Measurements from ENCODE around the gene LZTS2.

Gene LZTS2

DNA sequence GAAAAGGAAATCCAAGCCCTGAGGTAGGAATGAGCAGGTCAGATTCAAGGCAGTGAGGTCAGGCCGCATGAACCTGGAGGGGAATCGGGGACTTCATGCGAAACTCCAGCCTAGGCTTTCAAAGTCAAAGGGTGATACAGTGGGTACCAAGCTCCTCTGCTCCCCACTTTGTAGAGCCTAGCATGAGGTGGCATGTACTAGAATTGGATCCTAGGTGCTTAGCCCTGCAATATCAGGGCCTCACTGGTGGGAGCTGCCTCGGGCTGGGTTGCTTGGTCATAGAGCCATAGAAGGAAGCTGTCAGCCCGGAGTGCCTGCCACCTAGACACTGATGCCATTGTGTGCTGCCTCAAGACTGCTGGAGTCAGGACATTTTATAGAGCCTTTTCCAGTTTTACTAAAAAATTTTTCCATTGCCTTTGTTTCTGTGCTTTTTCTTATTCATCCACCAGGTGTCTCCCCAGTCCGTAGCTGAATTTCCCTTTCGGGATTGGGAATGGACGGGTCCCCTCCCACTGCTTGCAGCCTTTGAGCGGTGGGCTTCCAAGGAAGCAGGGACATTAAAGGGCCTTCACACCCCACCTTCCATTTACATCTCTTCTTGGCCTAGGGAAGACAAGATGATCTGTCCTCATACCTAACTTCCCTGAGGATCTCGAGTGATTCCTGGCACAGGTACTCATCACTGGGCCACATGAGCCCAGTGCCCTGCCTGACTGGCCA is 5.5 kb upstream of the LZTS2 start:
- Mint-ChIP-seq H3K4me1 (peaks cover 48% of the 10 kb centered on the region), H3K27ac (peak overlapping the region; percentile 89), H3K9me3 (no peaks in the 10 kb centered on the region), H3K4me3 (no peak overlapping the region), H3K36me3 (ENCODE audit: low read depth) (peaks cover 27% of the 10 kb centered on the region), H3K27me3 (ENCODE audit: low read depth, poor library complexity) (peaks cover 3% of the 10 kb centered on the region)
- TF ChIP-seq, protein P1, sequence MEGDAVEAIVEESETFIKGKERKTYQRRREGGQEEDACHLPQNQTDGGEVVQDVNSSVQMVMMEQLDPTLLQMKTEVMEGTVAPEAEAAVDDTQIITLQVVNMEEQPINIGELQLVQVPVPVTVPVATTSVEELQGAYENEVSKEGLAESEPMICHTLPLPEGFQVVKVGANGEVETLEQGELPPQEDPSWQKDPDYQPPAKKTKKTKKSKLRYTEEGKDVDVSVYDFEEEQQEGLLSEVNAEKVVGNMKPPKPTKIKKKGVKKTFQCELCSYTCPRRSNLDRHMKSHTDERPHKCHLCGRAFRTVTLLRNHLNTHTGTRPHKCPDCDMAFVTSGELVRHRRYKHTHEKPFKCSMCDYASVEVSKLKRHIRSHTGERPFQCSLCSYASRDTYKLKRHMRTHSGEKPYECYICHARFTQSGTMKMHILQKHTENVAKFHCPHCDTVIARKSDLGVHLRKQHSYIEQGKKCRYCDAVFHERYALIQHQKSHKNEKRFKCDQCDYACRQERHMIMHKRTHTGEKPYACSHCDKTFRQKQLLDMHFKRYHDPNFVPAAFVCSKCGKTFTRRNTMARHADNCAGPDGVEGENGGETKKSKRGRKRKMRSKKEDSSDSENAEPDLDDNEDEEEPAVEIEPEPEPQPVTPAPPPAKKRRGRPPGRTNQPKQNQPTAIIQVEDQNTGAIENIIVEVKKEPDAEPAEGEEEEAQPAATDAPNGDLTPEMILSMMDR (IDR thresholded peaks at IDR 0.05): peak; percentile 66
- DNase-seq: peak; percentile 34

DNA sequence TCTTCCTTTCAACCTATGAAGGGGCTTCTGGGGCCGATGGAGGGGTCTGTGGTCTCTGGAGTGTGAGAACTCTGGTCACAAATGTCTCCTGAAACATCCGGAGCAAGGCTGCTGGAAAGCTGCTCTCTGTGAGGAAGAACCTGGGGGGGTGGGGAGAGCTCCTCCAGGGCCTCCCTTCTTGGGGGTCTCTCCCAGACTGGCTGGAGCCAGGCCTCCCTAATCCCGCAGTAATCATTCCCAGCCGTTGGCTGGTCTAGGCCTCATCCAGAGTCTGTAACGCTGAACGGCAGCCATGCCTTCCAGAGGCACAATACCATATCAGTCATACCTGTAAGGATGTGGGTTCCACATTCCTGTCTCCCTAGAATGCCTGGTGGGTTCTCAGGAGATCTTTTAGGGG is 4.4 kb upstream of the LZTS2 start:
- peaks cover 27% of the 10 kb centered on the region for H3K36me3 Mint-ChIP-seq (ENCODE audit: low read depth)
- H3K4me1 Mint-ChIP-seq: peaks cover 41% of the 10 kb centered on the region
- H3K27ac Mint-ChIP-seq: no peak overlapping the region
- DNase-seq: no peak
- peak overlapping the region; percentile 28 for H3K4me3 Mint-ChIP-seq
- TF ChIP-seq, protein P1 (IDR thresholded peaks at IDR 0.05): no peak
- H3K27me3 Mint-ChIP-seq (ENCODE audit: low read depth, poor library complexity): peaks cover 3% of the 10 kb centered on the region
- H3K9me3 Mint-ChIP-seq: no peaks in the 10 kb centered on the region

DNA sequence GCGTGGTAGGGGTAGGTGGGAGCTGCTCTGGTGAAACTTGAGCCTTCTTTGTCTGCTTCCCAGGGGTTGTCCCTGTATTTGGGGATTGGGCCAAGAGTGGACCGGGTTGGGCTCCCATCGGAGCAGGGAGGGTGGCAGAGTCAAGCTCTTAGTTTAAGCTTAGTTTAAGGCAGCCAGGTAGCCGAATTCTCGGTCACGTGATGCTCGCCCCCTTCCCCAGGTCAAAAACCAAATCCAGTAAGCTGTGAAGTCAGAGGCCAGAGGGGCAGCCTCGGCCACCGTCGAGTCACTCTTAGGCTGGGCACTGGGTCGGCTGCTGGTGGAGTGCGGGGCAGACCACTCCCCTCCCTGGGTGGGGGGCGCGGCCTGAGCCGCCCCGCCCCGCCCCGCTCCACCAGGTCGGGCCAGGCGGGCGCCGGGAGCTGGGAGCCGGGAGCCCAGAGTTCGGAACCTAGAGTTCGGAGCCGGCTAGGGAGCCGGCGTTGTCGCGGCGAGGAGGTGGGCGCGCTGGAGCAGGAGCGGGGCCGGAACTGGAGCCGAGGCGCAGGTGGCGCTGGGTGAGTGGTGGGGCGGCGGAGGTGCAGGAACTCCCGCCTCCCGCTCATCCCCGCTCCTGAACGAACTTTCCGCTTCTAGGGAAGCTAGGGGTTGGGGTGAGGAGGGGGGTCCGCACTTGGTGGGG is 2.8 kb upstream of the LZTS2 start:
- Mint-ChIP-seq H3K27ac (peak overlapping the region; percentile 22), H3K4me3 (peak overlapping the region; percentile 88), H3K4me1 (peaks cover 51% of the 10 kb centered on the region), H3K9me3 (no peaks in the 10 kb centered on the region), H3K36me3 (ENCODE audit: low read depth) (peaks cover 13% of the 10 kb centered on the region), H3K27me3 (ENCODE audit: low read depth, poor library complexity) (peaks cover 3% of the 10 kb centered on the region)
- DNase-seq: peak; percentile 62
- TF ChIP-seq, protein P1 (IDR thresholded peaks at IDR 0.05): no peak

DNA sequence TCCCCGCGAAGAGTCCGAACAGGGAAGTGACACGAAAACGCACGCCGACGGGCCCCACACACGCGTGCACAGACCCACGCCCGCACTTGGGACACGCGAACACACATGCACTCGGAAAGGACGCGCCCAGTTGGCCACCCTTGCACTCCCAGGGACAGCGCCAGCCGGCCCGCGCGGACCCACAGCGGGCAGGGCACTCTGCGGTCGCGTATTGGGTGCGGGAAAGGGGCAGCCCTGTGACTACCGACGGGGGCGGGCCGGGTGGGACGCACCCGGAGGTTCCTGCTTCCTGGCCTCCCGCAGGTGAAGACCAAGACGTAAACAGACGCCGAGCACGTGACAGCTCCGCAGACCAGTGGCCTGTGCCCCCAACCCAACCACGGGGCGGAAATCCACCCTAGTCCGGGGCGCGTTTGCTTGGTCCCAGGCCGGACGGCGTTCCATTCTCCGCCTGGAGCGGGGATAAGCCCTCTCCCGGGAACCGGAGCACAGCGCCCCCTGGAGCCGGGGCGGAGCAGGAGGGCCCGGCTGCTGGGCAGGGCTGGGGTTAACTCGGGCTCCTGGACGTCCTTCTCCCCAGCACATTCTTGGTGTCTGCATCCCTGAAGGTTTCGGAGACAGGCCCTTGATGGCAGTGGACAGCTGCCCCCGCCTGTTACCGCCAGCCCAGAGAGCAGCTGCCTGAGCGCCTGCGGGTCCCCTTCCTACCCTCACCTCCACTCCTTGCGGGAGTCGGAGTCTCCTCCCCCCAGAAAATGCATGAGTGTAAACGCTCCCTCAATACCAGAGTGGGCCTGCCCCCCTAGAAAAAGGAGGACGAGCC is 2.0 kb upstream of the LZTS2 start:
- H3K4me1 Mint-ChIP-seq: peaks cover 55% of the 10 kb centered on the region
- H3K36me3 Mint-ChIP-seq (ENCODE audit: low read depth): peaks cover 13% of the 10 kb centered on the region
- TF ChIP-seq, protein P1 (IDR thresholded peaks at IDR 0.05): peak; percentile 87
- peak; percentile 85 for DNase-seq
- peak overlapping the region; percentile 88 for H3K4me3 Mint-ChIP-seq
- H3K27me3 Mint-ChIP-seq (ENCODE audit: low read depth, poor library complexity): peaks cover 3% of the 10 kb centered on the region
- H3K9me3 Mint-ChIP-seq: no peaks in the 10 kb centered on the region
- H3K27ac Mint-ChIP-seq: peak overlapping the region; percentile 97

DNA sequence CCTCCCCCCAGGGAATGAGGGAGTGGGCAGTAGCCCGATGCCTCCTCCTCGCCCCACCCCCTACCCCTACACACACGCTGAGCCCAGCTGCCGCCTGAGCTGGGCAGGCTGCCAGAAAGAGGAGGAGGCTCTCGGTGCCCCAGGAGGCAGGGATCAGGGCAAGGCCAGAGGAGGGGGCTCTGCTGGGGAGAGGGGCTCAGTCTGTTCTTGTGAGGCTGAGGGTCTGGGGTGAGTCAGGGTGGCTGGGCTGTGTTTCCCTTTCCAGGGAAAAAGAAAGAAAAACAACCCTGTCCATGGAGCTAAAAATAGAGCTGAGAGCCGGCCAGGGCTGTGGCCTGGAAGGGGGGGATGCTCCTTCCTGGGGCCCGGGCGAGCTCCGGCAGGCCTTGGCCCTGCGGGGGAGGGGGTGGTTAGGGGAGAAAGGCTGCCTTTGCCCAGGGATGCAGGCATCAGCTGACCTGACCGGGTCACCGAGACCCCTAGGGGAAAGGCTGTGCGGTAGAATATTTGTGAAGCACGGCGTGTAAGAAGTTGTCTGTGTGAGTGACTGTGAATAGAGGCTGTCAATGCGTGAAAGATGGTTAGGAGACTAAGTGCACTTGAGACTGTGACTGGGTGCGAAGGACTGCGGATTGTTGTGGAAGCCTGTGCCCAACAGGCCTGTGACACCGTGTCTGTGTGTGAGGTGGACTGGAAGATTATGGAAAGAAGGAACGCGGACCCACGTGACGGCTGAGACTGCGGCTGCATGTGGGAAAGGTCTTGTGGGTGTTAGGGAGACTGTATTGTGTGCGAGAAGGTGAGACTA is 1.2 kb upstream of the LZTS2 start:
- H3K4me3 Mint-ChIP-seq: peak overlapping the region; percentile 88
- TF ChIP-seq, protein P1 (IDR thresholded peaks at IDR 0.05): no peak
- H3K4me1 Mint-ChIP-seq: peaks cover 54% of the 10 kb centered on the region
- H3K27ac Mint-ChIP-seq: peak overlapping the region; percentile 97
- H3K27me3 Mint-ChIP-seq (ENCODE audit: low read depth, poor library complexity): peaks cover 3% of the 10 kb centered on the region
- peaks cover 15% of the 10 kb centered on the region for H3K36me3 Mint-ChIP-seq (ENCODE audit: low read depth)
- DNase-seq: peak; percentile 77
- no peaks in the 10 kb centered on the region for H3K9me3 Mint-ChIP-seq
